Activated T-cell treated with anti-CD3 and anti-CD28 coated beads for 1 hour (primary cell): Measurements from ENCODE around the gene FFAR1.

Experiments used
- DNase-seq: peaks from one replicate; pipeline ENCODE4 v3.0.0-alpha.2; 2020; ENCODE audit warnings: low read depth

The FFAR1 gene

GRCh38 chr19:35315883-35316282 is 31.8 kb upstream of the FFAR1 start:
- no peak for DNase-seq

- no peak for DNase-seq
These were observed 31.1 kb upstream of the FFAR1 start for GRCh38 chr19:35316560-35316959.

- no peak for DNase-seq
These were observed 30.1 kb upstream of the FFAR1 start for GRCh38 chr19:35317464-35318043.

GRCh38 chr19:35318679-35319448 is 28.8 kb upstream of the FFAR1 start:
- no peak for DNase-seq

- DNase-seq = no peak
These were observed 27.5 kb upstream of the FFAR1 start for GRCh38 chr19:35320065-35320713.

- no peak for DNase-seq
These were observed 26.4 kb upstream of the FFAR1 start for GRCh38 chr19:35321291-35321690.

GRCh38 chr19:35322014-35322413 is 25.7 kb upstream of the FFAR1 start:
- DNase-seq = no peak

- DNase-seq = no peak
These were observed 20.1 kb upstream of the FFAR1 start for GRCh38 chr19:35327642-35328041.

GRCh38 chr19:35328851-35329285 is 18.8 kb upstream of the FFAR1 start, which contains the start of gene CD22:
Gene CD22 (plus strand): TSS chr19:35329187. CDS start chr19:35332041, 2,854 bp downstream.
- no peak for DNase-seq

GRCh38 chr19:35329323-35329722 is 18.4 kb upstream of the FFAR1 start:
- DNase-seq = no peak

- DNase-seq = no peak
These were observed 17.2 kb upstream of the FFAR1 start for GRCh38 chr19:35330475-35330874.

- no peak for DNase-seq
These were observed 16.0 kb upstream of the FFAR1 start for GRCh38 chr19:35331551-35332214.

- DNase-seq = no peak
These were observed 14.9 kb upstream of the FFAR1 start for GRCh38 chr19:35332817-35333216.

GRCh38 chr19:35334144-35334753 is 13.5 kb upstream of the FFAR1 start:
- no peak for DNase-seq

GRCh38 chr19:35336166-35336955 is 11.3 kb upstream of the FFAR1 start:
- DNase-seq = no peak

GRCh38 chr19:35337097-35337983 is 10.4 kb upstream of the FFAR1 start:
- no peak for DNase-seq

GRCh38 chr19:35337984-35338296 is 9.8 kb upstream of the FFAR1 start:
- no peak for DNase-seq

- DNase-seq = no peak
These were observed 7.3 kb upstream of the FFAR1 start for GRCh38 chr19:35340431-35340830.

- no peak for DNase-seq
These were observed 6.7 kb upstream of the FFAR1 start for GRCh38 chr19:35341006-35341405.

- DNase-seq = no peak
These were observed 6.0 kb upstream of the FFAR1 start for GRCh38 chr19:35341565-35342225.
